GM08714 (cell line): ENCODE data around the gene GDF7.

Experiments
- H3K4me3 ChIP-seq: fragments of 200-500 bp; sonication (Bioruptor generic); 2 replicates; pipeline ENCODE4 v1.5.1; 2014; ENCODE audit warnings: mild to moderate bottlenecking, low read length, inconsistent platforms
- ZNF274 ChIP-seq: IDR thresholded peaks from 2 replicates; pipeline ENCODE4 v1.6.1; 2012; ENCODE audit warnings: mild to moderate bottlenecking, low read depth, low read length

GDF7 gene

DNA sequence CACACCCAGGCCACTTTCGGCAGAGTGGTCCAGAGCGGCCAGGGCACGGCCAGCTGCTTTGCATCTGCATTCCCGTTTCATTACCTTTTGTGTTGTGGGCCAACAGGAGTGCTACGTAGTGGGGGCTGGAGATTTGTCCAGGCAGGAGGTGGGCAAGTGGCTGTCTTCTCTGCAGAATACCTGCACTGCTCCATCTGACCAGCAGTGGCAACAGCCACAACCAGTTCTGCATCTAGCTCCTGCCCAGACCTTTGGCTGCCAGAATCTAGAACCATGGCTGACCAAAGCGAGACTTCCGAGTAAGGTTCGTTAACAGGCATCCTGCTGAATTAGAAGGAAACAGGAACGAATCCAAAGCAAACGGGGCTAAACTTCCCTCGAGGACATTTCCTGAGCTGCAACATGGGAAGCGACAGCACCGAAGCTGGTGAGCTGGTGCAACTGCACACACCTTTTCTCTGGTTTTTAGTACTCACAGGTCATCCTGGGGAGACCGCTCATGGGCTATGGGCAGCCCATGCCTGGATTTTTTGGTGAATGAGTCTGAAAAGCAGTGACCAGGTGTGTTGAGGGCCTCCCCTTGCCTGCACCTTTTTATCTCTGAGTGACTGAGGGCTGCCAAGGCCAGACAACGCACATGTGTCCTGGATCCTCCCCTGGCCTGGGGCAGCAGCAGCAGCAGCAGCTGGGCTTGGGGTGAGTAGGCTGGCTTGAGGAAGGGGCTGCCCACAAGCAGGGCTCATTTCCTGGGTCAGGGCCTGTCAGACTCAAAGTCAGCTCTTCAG, 10.5 kb downstream of the GDF7 start:
- no peak overlapping the region for H3K4me3 ChIP-seq
- TF ChIP-seq ZNF274 = no peak

DNA sequence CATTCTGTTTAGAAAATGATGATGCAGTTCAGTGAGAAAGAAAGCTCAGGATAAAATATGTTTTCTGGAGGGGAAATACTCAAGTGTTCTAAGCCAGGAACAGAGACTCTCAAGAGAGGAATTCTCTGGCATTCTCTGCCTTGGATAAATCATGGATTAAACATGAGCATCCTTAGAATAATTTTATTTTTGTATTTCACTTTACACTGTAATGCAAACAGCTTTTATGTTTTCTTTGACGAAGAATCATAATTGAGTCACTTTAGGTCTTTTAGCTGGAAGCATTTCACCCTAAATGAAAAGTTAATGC, 11.1 kb downstream of the GDF7 start:
- H3K4me3 ChIP-seq = no peak overlapping the region
- TF ChIP-seq ZNF274 = no peak

DNA sequence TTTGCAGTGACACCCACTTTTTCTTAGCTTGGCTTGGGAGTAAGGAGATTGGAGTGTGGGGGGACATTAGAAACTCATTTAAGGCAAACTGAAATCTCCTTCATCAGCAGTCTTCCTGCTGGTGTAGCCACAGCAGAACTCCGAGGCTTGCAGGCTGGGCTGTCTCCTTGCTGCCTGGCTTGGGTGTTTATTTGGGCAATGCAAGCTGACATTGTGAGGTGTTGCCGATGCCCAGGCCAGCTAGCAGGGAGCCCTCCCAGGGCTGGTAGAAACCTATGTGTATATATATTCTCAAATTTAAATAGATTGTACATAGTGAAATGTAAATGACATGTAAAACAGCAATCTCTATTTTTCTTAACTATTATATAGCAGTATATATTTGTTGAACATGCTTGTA, 11.8 kb downstream of the GDF7 start:
- TF ChIP-seq ZNF274 = no peak
- no peak overlapping the region for H3K4me3 ChIP-seq

DNA sequence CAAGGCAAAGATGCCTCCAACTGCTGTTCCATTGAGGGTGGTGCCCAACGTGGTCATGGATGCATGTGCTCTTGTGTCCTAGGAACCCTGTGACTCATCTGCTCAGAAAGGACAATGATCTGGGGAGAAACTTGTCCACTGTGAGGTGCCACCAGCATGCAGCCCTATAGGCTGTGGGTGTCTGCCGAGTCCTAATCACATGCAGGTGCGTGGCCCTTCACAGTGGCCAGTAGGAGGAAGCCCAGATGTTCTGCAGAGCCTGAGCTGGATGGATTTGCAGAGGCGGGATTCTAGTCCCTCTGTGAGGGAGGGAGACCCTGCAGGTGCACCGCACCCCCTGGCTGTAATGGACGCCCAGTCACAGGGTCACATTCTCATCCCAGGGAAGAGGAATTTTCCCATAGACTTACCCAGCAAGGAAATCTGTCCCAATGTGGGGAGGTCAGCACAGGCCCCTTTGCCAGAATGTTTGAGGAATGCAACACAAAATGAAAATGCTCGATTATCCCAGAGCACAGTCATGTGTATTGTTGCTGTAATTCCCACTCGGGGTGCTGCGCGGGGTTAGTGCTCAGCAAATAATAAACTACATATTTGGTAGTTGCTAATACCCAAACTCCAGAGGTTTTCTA, 13.9 kb downstream of the GDF7 start:
- TF ChIP-seq ZNF274 = no peak
- no peak overlapping the region for H3K4me3 ChIP-seq

DNA sequence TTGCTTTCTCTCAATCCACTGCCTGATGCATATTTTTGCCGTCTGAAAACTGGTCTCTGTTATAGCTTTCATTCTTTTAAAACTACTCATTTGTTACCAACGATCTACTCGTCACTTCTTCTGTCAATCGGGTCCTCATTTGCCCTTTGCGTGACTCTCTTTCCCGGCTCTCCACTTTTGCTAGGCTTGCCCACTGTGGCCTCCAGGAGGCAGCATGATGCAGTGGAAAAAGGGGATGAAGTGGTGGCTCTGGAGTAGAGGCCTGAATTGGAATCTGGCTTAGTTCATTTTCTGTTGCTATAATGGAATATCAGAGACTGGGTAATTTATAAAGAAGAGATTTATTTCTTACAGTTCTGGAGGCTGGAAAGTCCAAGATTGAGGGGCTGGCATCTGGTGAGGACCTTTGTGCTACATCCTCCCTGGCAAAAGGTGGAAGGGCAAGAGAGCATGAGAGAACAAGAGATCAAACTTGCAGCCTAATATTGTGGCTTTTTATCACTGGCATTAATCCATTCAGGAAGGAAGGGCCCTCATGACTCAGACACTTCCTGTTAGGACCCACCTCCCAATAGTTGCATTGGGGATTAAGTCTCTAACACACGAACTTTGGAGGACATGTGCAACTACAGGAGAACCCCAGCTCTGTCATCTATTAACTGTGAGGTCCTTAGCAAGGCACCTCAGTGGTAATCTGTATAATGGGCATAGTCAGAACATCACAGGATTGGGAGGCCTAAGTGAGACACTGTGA, 15.4 kb downstream of the GDF7 start:
- no peak overlapping the region for H3K4me3 ChIP-seq
- no peak for TF ChIP-seq ZNF274

DNA sequence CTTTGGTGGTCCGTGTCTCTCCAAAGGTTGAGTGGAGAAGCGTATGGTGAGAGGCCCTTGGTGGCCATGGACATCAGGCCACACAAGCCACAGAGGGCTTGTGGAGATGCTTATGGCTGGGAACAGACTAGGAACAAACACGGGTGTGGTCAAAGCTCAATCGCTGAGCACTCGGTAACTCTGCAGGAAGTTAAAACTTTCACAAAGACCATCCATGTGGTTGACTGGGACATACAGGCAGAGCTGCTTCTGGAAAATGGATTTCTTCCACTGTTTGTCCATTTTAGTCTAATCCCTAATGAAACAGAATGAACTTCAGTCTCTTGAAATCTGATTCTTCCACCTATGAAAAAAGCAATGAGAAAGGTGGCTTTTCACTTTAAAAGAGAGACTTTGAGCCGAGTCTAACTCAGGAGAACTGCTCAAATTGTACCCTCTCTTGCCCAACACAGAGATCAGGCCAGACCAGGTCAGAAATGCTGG, 17.7 kb downstream of the GDF7 start:
- H3K4me3 ChIP-seq = no peak overlapping the region
- no peak for TF ChIP-seq ZNF274

DNA sequence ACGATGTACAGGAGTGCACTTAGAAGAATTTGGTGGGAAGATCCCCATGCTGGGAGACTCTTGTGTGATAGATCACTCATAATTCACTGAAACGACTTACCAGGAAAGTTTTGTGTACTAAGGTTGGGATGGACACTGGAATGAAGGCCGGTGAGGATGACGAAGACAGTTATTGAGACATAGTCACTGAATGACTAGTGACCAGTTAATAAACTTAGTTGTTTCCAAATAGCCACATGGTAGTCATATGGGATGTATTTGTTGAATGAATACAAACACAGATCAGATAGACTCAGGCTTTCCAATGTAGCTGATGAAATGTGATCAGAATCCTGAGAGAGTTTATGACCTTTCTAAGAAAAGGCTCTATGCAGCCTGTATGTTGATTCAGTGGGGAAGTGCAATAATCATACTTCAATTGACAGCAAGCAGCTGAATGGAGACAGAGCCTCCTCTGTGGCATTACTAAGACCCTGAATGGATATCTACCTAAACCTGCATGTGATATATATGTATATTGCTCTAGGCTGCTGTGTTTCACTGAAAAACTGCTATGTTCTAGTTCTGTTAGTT, 20.4 kb downstream of the GDF7 start:
- H3K4me3 ChIP-seq = no peak overlapping the region
- no peak for TF ChIP-seq ZNF274

DNA sequence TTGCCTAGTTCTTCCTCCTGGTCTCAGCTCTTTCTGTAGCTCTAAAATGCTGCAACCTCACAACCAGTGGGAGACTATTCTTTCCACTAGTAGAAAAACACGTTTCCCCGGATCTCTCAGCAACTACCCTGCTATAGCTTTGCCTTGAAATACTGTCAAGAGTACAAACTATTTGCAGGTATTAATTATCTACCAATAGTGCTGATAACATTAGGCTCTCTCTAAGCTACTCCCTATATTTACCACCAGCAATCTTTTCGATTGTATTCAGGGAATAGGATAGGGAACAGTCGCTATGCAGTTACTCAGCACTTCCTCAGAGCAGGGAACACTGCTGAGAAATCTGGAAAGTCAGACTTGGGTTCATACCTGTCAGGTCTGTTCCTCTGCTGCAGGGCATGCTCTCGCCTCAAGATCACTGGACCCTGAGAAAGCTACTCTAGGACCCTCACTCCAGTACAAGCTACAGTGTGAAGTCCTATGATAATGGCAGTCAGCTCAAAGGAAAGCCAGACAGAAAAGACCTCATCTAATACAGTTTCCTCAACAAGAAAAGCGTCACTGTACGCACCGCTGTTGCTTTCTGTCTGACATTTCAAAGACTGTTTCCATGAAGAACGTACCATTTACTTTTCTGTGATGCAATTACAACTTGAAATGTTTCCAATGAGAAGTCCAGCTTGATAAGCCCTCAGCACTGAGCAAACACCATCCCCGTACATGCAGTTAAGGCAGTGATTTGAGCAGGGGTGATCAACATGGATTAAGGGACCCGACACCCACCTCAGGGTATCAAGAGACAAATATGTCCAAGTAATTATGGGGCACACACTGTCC, 22.7 kb downstream of the GDF7 start:
- TF ChIP-seq ZNF274 = no peak
- H3K4me3 ChIP-seq = no peak overlapping the region

DNA sequence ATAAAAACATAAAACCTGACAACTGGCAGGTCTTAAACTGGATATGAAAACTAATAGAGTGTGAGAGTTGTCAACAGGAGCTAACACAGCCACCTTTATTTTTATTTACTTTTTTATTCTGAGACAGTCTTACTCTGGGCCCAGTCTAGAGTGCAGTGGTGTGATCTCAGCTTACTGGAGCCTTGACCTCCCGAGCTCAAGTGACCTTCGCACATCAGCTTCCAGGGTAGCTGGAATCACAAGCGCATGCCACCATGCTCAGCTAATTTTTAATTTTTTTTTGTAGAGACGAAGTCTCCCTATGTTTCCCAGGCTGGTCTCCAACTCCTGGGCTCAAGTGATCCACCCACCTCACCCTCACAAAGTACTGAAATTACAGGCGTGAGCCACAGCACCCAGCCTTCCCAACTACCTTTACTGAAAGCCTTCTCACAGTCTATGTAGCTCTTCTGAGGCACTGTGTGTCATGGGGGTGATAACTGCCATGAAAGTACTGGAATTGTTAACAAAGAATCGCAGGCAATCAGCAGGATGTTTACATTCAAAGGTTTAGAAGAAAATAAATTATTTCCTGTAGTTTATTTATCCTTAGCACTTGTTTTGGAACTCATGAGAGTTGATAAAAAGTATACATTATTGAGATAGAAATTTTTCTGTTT, 24.3 kb downstream of the GDF7 start:
- TF ChIP-seq ZNF274 = no peak
- no peak overlapping the region for H3K4me3 ChIP-seq

DNA sequence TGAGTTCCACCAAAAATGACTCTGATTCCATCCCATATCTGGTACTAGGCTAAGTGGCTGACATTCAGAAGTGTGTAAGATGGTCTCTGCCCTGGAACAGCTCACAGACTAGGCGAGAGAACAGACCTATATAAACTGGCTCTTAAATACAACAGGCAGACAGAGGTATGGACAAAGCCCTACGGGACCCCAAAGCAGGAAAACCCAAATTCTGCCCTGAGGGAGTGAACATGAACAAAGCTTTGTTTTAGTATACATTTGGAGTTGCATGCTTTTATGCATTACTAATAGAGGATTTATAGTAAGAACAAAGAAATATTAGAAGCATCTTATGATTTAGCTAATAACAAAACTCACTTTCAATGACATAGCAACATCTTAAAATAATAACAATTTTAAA, 25.1 kb downstream of the GDF7 start:
- H3K4me3 ChIP-seq = no peak overlapping the region
- TF ChIP-seq ZNF274 = no peak

DNA sequence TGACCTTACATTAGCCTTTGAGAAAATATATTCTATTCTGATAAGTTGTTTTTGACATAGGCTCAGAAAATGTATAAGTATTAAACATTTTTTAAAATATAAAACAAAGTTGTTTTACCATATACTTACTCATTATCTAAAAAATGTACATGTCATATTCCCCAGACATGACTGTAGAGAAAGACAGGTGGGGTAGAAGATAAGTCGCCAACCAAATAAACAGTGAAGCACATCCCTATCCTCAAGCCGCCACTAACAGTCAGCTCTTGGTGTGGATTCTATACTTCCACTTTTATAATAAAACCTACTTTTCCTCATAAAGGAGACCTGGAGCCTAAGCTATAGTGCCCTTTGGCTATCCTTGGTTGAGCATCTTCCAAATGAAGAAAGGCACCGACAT, 26.4 kb downstream of the GDF7 start:
- no peak for TF ChIP-seq ZNF274
- no peak overlapping the region for H3K4me3 ChIP-seq

DNA sequence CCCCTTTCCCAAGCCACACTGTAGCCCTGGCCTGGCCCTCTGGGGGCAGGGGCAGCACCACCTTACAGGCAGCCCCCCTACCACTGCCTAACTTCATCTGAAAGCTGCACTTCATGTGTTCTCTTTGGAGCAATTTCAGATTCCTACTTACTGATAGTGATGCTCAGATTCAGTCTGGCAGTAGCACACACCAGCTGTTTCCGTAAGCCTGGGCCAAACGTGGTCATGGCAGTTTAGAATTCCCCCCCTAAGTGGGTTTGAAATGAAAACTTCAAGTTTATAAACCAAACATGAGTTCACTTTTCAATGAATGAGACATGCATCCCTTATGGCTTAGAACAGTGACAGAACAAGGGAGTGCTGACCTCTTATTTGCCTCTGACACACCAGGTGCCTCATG, 29.4 kb downstream of the GDF7 start:
- H3K4me3 ChIP-seq = no peak overlapping the region
- TF ChIP-seq ZNF274 = no peak

DNA sequence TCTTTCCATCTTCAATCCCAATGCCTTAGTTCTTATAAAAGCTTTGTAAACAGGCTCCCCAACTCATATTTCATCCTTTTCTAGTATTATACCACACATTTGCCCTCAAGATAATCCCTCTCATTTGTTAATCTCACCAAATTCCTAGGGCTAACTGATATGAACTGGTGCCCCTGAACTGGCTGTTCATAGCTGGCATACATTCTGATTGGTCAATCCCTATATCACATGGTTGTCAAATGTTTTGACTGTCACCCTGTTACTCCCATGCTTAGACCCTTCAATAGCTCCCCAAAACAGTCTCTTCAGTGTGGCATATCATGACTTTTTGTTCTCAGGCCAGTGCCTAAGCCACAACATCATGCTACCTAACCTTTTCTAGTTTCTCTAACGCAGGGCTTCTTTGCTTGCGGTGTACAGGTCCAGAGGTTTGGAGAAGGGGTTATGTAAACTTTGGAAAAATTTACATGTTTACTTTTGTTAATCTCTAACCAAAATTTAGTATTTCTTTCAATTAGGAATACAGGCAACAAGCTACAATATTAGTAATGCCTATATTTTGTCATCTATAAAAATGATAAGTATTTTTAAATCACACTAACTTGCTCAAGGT, 30.5 kb downstream of the GDF7 start:
- TF ChIP-seq ZNF274 = no peak
- H3K4me3 ChIP-seq = no peak overlapping the region
